Hematopoietic multipotent progenitor cell treated with erythropoietin and hydrocortisone succinate and interleukin-3 and kit ligand, for 8 days (in vitro differentiated cells): ENCODE measurements around the gene SHISAL1.

Experiments
- DNase-seq: peaks from one replicate; pipeline ENCODE4 v3.0.0-alpha.2; 2015

The SHISAL1 gene

GRCh38 chr22:44298406-44299091 lies 14.2 kb downstream of the SHISAL1 start:
- no peak for DNase-seq

- DNase-seq: no peak
These were observed 15.2 kb downstream of the SHISAL1 start for GRCh38 chr22:44297470-44298061.

- no peak for DNase-seq
These were observed 17.3 kb downstream of the SHISAL1 start for GRCh38 chr22:44295406-44295805.

GRCh38 chr22:44293876-44294275 lies 18.9 kb downstream of the SHISAL1 start:
- no peak for DNase-seq

GRCh38 chr22:44293034-44293433 lies 19.7 kb downstream of the SHISAL1 start:
- DNase-seq: no peak

GRCh38 chr22:44292521-44292920 lies 20.2 kb downstream of the SHISAL1 start:
- no peak for DNase-seq

GRCh38 chr22:44291674-44292360 lies 20.9 kb downstream of the SHISAL1 start:
- DNase-seq: no peak

- no peak for DNase-seq
These were observed 21.5 kb downstream of the SHISAL1 start for GRCh38 chr22:44291265-44291664.

- DNase-seq: no peak
These were observed 23.2 kb downstream of the SHISAL1 start for GRCh38 chr22:44289414-44290171.

- DNase-seq: no peak
These were observed 23.8 kb downstream of the SHISAL1 start for GRCh38 chr22:44288913-44289312.

GRCh38 chr22:44287741-44288140 lies 25.0 kb downstream of the SHISAL1 start:
- DNase-seq: no peak

GRCh38 chr22:44287121-44287693 lies 25.5 kb downstream of the SHISAL1 start:
- DNase-seq: no peak

GRCh38 chr22:44286646-44287045 lies 26.1 kb downstream of the SHISAL1 start:
- no peak for DNase-seq

- DNase-seq: no peak
These were observed 28.0 kb downstream of the SHISAL1 start for GRCh38 chr22:44284711-44285110.

GRCh38 chr22:44281768-44282637 lies 30.7 kb downstream of the SHISAL1 start:
- no peak for DNase-seq

- DNase-seq: no peak
These were observed 32.0 kb downstream of the SHISAL1 start for GRCh38 chr22:44280665-44281188.

- no peak for DNase-seq
These were observed 33.7 kb downstream of the SHISAL1 start for GRCh38 chr22:44279069-44279360.

- no peak for DNase-seq
These were observed 34.3 kb downstream of the SHISAL1 start for GRCh38 chr22:44278243-44279068.

GRCh38 chr22:44277386-44278135 lies 35.2 kb downstream of the SHISAL1 start:
- DNase-seq: no peak

- DNase-seq: no peak
These were observed 35.9 kb downstream of the SHISAL1 start for GRCh38 chr22:44276706-44277356.
